GM18505 (cell line): ENCODE data around the gene FLT4.

Source experiments
- ATAC-seq: cut with Tn5 transposase; IDR thresholded peaks from one replicate; pipeline ENCODE4 v1.9.1; 2021; ENCODE audit not compliant: unreplicated experiment
- POLR2A ChIP-seq: IDR thresholded peaks from 4 replicates; pipeline ENCODE4 v1.6.1; 2011; ENCODE audit warnings: borderline replicate concordance; ENCODE audit not compliant: insufficient read depth, insufficient read length; ENCODE audit errors: extremely low read depth

Gene FLT4

DNA sequence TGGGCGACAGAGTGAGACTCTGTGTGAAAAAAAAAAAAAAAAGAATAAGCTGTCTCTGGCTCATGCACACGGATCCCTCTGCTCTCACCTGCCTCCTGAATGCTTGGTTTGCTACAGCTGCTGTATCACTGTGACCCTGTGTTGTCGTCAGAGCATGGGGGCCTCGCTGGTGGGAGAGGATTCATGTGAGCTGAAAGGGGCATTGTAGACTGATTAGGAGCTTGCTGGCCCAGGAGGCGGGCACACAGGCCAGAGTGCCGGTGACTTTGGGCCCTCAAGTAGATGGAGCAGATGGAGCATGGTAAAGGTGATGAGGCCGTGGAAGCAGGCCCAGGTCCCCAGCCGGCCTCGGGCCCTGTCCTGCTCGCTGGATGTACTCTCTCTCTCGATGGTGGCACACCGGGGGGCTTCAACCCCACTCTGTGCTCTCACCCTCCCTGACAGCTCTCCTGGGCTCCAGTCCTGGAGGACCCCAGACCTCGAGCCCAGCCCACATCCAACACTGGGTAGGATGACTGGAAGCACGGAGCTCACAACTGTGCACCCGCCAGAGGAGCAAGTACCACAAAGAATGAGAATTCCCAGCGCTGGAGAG, 7.1 kb downstream of the FLT4 start:
- ATAC-seq: no peak

DNA sequence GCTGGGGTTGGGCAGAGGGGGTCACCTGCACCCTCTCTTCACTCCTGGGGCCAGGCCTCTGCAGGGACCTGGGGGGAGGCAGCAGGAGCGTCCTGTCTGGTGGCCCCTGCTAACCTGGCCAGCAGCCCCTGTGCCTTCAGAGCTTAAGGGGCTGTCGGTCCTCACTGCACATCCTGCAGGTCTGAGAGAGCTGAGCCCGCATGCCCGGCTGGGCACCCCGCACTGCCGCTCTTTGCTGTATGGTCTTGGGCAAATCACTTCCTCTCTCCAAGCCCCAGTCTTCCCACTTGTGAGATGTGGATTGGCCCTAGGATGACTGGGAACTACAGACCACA, 7.9 kb downstream of the FLT4 start:
- no peak for TF ChIP-seq POLR2A
- ATAC-seq: no peak

More for the DNA sequence above, 7.1 kb downstream of the FLT4 start:
- no peak for TF ChIP-seq POLR2A

DNA sequence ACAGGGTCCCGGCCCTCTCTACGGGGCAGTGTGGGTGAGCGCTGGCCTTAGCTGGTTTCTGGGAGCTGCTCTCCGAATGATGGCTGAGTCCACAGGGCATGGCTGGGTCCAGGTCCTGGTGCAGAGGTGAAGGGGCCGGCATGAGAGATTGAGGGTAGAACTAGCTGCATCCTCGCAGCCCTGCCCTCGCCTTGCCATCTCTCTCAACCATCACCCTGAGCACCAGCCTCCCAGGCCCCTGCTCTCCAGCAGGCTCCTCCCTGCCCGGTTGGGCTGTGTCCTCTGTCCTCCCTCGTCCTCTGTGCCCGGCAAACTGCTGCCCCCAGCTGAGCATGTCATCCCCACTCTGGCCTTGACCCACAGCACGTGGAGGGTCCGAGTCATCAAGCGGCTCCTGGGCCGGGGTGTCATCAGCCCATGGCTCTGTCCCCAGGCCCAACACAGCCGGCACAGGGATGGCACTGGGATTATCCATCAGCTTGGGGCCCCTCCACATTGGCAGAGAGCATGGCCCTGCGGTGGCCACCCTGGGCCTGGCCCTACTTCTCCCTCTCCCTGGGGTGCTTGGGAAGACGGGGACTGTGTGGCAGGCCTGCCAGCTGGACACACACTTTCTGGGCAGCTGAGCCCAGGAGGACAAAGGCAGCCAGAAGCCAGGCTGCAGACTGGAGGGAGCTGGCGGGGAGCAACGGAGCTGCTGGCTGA, 8.4 kb downstream of the FLT4 start:
- no peak for TF ChIP-seq POLR2A
- ATAC-seq: no peak

GRCh38 chr5:180640611-180640860, 8.9 kb downstream of the FLT4 start:
- TF ChIP-seq POLR2A: no peak
- no peak for ATAC-seq

- no peak for ATAC-seq
- TF ChIP-seq POLR2A: no peak
Observed at GRCh38 chr5:180639741-180640610, 9.4 kb downstream of the FLT4 start.

- ATAC-seq: no peak
- no peak for TF ChIP-seq POLR2A
Observed at GRCh38 chr5:180639287-180639686, 10.1 kb downstream of the FLT4 start.

GRCh38 chr5:180637962-180638680, 11.3 kb downstream of the FLT4 start:
- no peak for ATAC-seq
- no peak for TF ChIP-seq POLR2A

GRCh38 chr5:180636403-180637075, 12.9 kb downstream of the FLT4 start:
- TF ChIP-seq POLR2A: no peak

GRCh38 chr5:180636016-180636402, 13.4 kb downstream of the FLT4 start:
- no peak for ATAC-seq
- TF ChIP-seq POLR2A: no peak

More at GRCh38 chr5:180636403-180637075, 12.9 kb downstream of the FLT4 start:
- ATAC-seq: no peak

GRCh38 chr5:180633283-180634177, 15.9 kb downstream of the FLT4 start:
- ATAC-seq: no peak
- no peak for TF ChIP-seq POLR2A

GRCh38 chr5:180632768-180633167, 16.6 kb downstream of the FLT4 start:
- ATAC-seq: no peak
- TF ChIP-seq POLR2A: no peak

- ATAC-seq: no peak
- TF ChIP-seq POLR2A: no peak
Observed at GRCh38 chr5:180631549-180632383, 17.6 kb downstream of the FLT4 start.

DNA sequence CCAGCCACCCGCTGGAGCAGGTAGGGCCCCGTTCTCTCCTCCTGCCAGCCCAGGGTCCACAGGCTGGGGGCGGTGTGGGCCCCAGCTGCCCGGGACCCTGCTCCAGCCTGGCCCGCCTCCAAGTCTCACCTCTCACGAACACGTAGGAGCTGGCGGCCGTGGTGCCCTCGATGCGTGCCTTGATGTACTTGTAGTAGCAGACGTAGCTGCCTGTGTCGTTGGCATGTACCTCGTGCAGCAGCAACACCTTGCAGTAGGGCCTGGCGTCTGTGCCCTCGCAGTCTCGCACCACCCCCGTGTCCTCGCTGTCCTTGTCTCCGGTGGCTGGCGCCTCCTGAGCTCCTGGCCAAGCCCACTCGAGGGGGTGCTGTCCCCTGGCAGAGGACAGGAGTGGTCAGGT, 19.0 kb downstream of the FLT4 start:
- ATAC-seq: no peak
- TF ChIP-seq POLR2A: no peak
